ENCODE measurements around the gene SLC8A3. TPM values are rescaled to one million over a fixed set of nuclear protein-coding genes. Genes with fewer than 3 reads are reported as not detected.

The SLC8A3 gene
- total RNA-seq, 1 donor from 2014 or later = 0.49 TPM

GRCh38 chr14:70087380-70087697 is 101.4 kb downstream of the SLC8A3 start:
- H3K27me3 ChIP-seq = no peaks in the 10 kb centered on the region
- TF ChIP-seq POLR2AphosphoS5 (IDR thresholded peaks at IDR 0.05; ENCODE audit: insufficient read depth in 1 of 2, low read depth in 1 of 2) = no peak
- no peak for TF ChIP-seq CTCF (IDR thresholded peaks at IDR 0.05)
- no peak for TF ChIP-seq POLR2A (IDR thresholded peaks at IDR 0.05)
- H3K36me3 ChIP-seq = no peaks in the 10 kb centered on the region
- H3K4me3 ChIP-seq = no peak overlapping the region
- no peaks in the 10 kb centered on the region for H3K9me3 ChIP-seq
- no peak for DNase-seq (ENCODE audit: extremely low spot score in 2 of 2)
- no peak overlapping the region for H3K27ac ChIP-seq
- intact Hi-C loops (cut with DNase I) = no loop called here
- no peaks in the 10 kb centered on the region for H3K4me1 ChIP-seq

- intact Hi-C loops (cut with DNase I) = no loop called here
- H3K36me3 ChIP-seq = no peaks in the 10 kb centered on the region
- no peak overlapping the region for H3K4me3 ChIP-seq
- no peak for TF ChIP-seq POLR2AphosphoS5 (IDR thresholded peaks at IDR 0.05; ENCODE audit: insufficient read depth in 1 of 2, low read depth in 1 of 2)
- no peak for TF ChIP-seq POLR2A (IDR thresholded peaks at IDR 0.05)
- TF ChIP-seq CTCF (IDR thresholded peaks at IDR 0.05) = no peak
- DNase-seq (ENCODE audit: extremely low spot score in 2 of 2) = no peak
- H3K9me3 ChIP-seq = no peaks in the 10 kb centered on the region
- no peak overlapping the region for H3K27ac ChIP-seq
- no peaks in the 10 kb centered on the region for H3K4me1 ChIP-seq
- H3K27me3 ChIP-seq = no peaks in the 10 kb centered on the region
Measured at GRCh38 chr14:70086685-70087379, 101.9 kb downstream of the SLC8A3 start.

- TF ChIP-seq CTCF (IDR thresholded peaks at IDR 0.05) = no peak
- no peak for TF ChIP-seq POLR2A (IDR thresholded peaks at IDR 0.05)
- TF ChIP-seq POLR2AphosphoS5 (IDR thresholded peaks at IDR 0.05; ENCODE audit: insufficient read depth in 1 of 2, low read depth in 1 of 2) = no peak
- no peak overlapping the region for H3K27ac ChIP-seq
- no peaks in the 10 kb centered on the region for H3K36me3 ChIP-seq
- no peaks in the 10 kb centered on the region for H3K27me3 ChIP-seq
- DNase-seq (ENCODE audit: extremely low spot score in 2 of 2) = no peak
- H3K9me3 ChIP-seq = no peaks in the 10 kb centered on the region
- no peaks in the 10 kb centered on the region for H3K4me1 ChIP-seq
- no peak overlapping the region for H3K4me3 ChIP-seq
- intact Hi-C loops (cut with DNase I) = no loop called here
Measured at GRCh38 chr14:70084226-70084625, 104.5 kb downstream of the SLC8A3 start.

GRCh38 chr14:70082394-70082793 is 106.4 kb downstream of the SLC8A3 start:
- intact Hi-C loops (cut with DNase I) = no loop called here

More at GRCh38 chr14:70082394-70082793, 106.4 kb downstream of the SLC8A3 start:
- H3K27me3 ChIP-seq = no peaks in the 10 kb centered on the region
- H3K4me3 ChIP-seq = no peak overlapping the region
- no peak overlapping the region for H3K27ac ChIP-seq
- DNase-seq (ENCODE audit: extremely low spot score in 2 of 2) = no peak
- H3K36me3 ChIP-seq = no peaks in the 10 kb centered on the region
- no peaks in the 10 kb centered on the region for H3K4me1 ChIP-seq
- TF ChIP-seq POLR2A (IDR thresholded peaks at IDR 0.05) (no peak), CTCF (IDR thresholded peaks at IDR 0.05) (no peak), POLR2AphosphoS5 (IDR thresholded peaks at IDR 0.05; ENCODE audit: insufficient read depth in 1 of 2, low read depth in 1 of 2) (no peak)
- no peaks in the 10 kb centered on the region for H3K9me3 ChIP-seq
